SU-DHL-6 (cell line): ENCODE results near the gene MTFMT.
"Not testable (repeated sequence)": the region's sequence is repeated elsewhere in the genome, so short reads cannot be mapped to it uniquely, and the experiment has no call there.

Experiments used
- H2AFZ ChIP-seq: fragments of 200-600 bp; sonication (generic); 2 replicates; pipeline ENCODE4 v1.6.1; 2014; ENCODE audit warnings: low read depth, mild to moderate bottlenecking, moderate library complexity, mixed read lengths, antibody characterized with exemption, low read length; ENCODE audit not compliant: severe bottlenecking
- H3F3A ChIP-seq: fragments of 200-600 bp; shearing (Covaris generic); 2 replicates; pipeline ENCODE4 v1.6.0; 2016; ENCODE audit warnings: antibody characterized with exemption, mild to moderate bottlenecking; ENCODE audit not compliant: insufficient read depth
- H3K27ac ChIP-seq: fragments of 200-600 bp; sonication (generic); 2 replicates; pipeline ENCODE4 v1.5.1; 2016; ENCODE audit warnings: low read depth, mild to moderate bottlenecking, low read length, moderate library complexity, mixed read lengths
- H3K27me3 ChIP-seq: fragments of 200-600 bp; sonication (generic), shearing (Covaris generic); 2 replicates; pipeline ENCODE4 v1.6.0; 2014; ENCODE audit warnings: mild to moderate bottlenecking, low read length
- H3K36me3 ChIP-seq: fragments of 200-600 bp; sonication (generic); 2 replicates; pipeline ENCODE4 v1.6.1; 2014; ENCODE audit warnings: mild to moderate bottlenecking, low read length, mixed read lengths
- H3K4me2 ChIP-seq: fragments of 300-600, 200-600 bp; shearing (Covaris generic), sonication (generic); 2 replicates; pipeline ENCODE4 v1.6.0; 2014; ENCODE audit warnings: low read length, low read depth, mild to moderate bottlenecking; ENCODE audit not compliant: poor library complexity, severe bottlenecking
- H3K4me3 ChIP-seq: fragments of 200-600 bp; sonication (generic); 2 replicates; pipeline ENCODE4 v1.5.1; 2014; ENCODE audit warnings: antibody characterized with exemption, low read length, mild to moderate bottlenecking, mixed read lengths; ENCODE audit not compliant: insufficient read depth, poor library complexity, severe bottlenecking
- H3K79me2 ChIP-seq: fragments of 200-600 bp; sonication (generic); 2 replicates; pipeline ENCODE4 v1.6.1; 2014; ENCODE audit warnings: mild to moderate bottlenecking, low read length, moderate library complexity; ENCODE audit not compliant: insufficient read depth
- H3K9ac ChIP-seq: fragments of 200-600 bp; sonication (generic); 2 replicates; pipeline ENCODE4 v1.7.0; 2014; ENCODE audit warnings: mild to moderate bottlenecking, low read length
- H3K9me2 ChIP-seq: fragments of 200-600 bp; sonication (generic); replicated peaks from 2 replicates; pipeline ENCODE4 v1.6.1; 2014; ENCODE audit warnings: low read length; ENCODE audit not compliant: insufficient read depth
- H3K9me3 ChIP-seq: fragments of 200-600 bp; sonication (generic); 2 replicates; pipeline ENCODE4 v1.6.1; 2014; ENCODE audit warnings: low read length, mixed read lengths; ENCODE audit not compliant: insufficient read depth
- H4K20me1 ChIP-seq: fragments of 200-600 bp; sonication (generic); 2 replicates; pipeline ENCODE4 v1.6.1; 2014; ENCODE audit warnings: low read depth, mild to moderate bottlenecking, antibody characterized with exemption, low read length, moderate library complexity, mixed read lengths
- EZH2phosphoT487 ChIP-seq: fragments of 200-600 bp; sonication (generic), shearing (Covaris generic); conservative IDR thresholded peaks from 2 replicates; pipeline ENCODE4 v1.6.1; 2018; ENCODE audit warnings: mild to moderate bottlenecking, antibody characterized with exemption, low read length, moderate library complexity, mixed read lengths
- TF ChIP-seq, protein P1 (sequence below): fragments of 200-600 bp; sonication (generic); IDR thresholded peaks from one replicate; pipeline ENCODE4 v1.5.1; 2017; ENCODE audit warnings: antibody characterized with exemption, mild to moderate bottlenecking, low read length, moderate library complexity; ENCODE audit not compliant: insufficient read depth, poor library complexity, severe bottlenecking

MTFMT gene

DNA sequence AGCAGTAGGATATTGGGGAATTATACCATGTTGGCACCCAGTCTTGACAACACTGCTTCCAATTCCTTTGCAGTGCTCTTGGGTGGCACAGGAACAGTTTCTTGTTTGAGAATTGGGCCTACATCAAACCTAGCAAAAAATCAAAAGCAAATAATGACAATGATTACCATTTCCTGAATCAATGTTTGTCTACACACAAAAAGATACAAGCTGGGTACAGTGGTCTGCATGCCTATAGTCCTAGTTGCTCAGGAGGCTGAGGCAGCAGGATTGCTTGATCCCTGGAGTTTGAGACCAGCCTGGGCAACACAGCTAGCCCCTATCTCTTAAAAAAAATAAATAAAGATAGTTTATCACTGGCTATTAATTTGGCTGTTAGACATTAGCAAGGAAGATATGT lies 8.0 kb downstream of the MTFMT start:
- no peaks in the 10 kb centered on the region for H3K9me3 ChIP-seq
- H4K20me1 ChIP-seq = no peaks in the 10 kb centered on the region
- TF ChIP-seq, protein P1, sequence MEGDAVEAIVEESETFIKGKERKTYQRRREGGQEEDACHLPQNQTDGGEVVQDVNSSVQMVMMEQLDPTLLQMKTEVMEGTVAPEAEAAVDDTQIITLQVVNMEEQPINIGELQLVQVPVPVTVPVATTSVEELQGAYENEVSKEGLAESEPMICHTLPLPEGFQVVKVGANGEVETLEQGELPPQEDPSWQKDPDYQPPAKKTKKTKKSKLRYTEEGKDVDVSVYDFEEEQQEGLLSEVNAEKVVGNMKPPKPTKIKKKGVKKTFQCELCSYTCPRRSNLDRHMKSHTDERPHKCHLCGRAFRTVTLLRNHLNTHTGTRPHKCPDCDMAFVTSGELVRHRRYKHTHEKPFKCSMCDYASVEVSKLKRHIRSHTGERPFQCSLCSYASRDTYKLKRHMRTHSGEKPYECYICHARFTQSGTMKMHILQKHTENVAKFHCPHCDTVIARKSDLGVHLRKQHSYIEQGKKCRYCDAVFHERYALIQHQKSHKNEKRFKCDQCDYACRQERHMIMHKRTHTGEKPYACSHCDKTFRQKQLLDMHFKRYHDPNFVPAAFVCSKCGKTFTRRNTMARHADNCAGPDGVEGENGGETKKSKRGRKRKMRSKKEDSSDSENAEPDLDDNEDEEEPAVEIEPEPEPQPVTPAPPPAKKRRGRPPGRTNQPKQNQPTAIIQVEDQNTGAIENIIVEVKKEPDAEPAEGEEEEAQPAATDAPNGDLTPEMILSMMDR = no peak
- no peak for TF ChIP-seq EZH2phosphoT487
- H3K79me2 ChIP-seq = no peaks in the 10 kb centered on the region
- H3F3A ChIP-seq = no peaks in the 10 kb centered on the region
- no peak overlapping the region for H3K27ac ChIP-seq
- H3K4me2 ChIP-seq = no peak overlapping the region
- H3K9me2 ChIP-seq = no peaks in the 10 kb centered on the region
- H3K27me3 ChIP-seq = no peaks in the 10 kb centered on the region
- H3K9ac ChIP-seq = no peak overlapping the region
- no peak overlapping the region for H3K4me3 ChIP-seq
- no peak overlapping the region for H2AFZ ChIP-seq
- peaks cover 33% of the 10 kb centered on the region; the same call in 1 of the 2 replicates for H3K36me3 ChIP-seq

DNA sequence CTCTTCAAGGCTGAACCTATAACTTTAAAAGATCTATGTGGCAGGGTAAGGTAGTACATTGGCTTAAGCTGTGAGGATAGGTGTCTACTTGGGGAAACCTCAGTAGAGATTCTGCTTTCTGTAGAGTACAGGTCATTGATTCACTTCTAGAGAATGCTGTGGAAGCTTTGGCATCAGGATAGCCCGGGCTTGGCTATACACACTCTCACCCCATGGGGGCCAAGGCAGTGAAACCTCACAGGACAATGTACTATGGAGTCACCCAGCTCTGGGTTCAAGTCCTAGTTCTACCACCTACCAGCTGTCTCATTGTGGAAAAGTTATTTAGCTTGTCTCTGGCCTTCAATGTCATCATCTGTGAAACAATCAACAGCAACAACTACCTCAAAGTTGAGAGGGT lies 9.0 kb downstream of the MTFMT start:
- no peaks in the 10 kb centered on the region for H3K79me2 ChIP-seq
- TF ChIP-seq, protein P1 = no peak
- TF ChIP-seq EZH2phosphoT487 = no peak
- no peaks in the 10 kb centered on the region for H3K27me3 ChIP-seq
- peaks cover 42% of the 10 kb centered on the region; the same call in 1 of the 2 replicates for H3K36me3 ChIP-seq
- no peak overlapping the region for H3K9ac ChIP-seq
- H3F3A ChIP-seq = no peaks in the 10 kb centered on the region
- H2AFZ ChIP-seq = no peak overlapping the region
- no peak overlapping the region for H3K27ac ChIP-seq
- H3K9me3 ChIP-seq = no peaks in the 10 kb centered on the region
- no peaks in the 10 kb centered on the region for H3K9me2 ChIP-seq
- no peak overlapping the region for H3K4me2 ChIP-seq
- H4K20me1 ChIP-seq = no peaks in the 10 kb centered on the region
- no peak overlapping the region for H3K4me3 ChIP-seq

- H3K79me2 ChIP-seq, H3K9ac ChIP-seq, H4K20me1 ChIP-seq, H2AFZ ChIP-seq, H3K9me2 ChIP-seq, H3K27ac ChIP-seq, H3K27me3 ChIP-seq, H3K4me3 ChIP-seq, H3F3A ChIP-seq, H3K4me2 ChIP-seq, H3K9me3 ChIP-seq: not testable (repeated sequence)
- H3K36me3 ChIP-seq = peaks cover 17% of the 10 kb centered on the region
These were observed 18.2 kb downstream of the MTFMT start for GRCh38 chr15:65011198-65011597.

DNA sequence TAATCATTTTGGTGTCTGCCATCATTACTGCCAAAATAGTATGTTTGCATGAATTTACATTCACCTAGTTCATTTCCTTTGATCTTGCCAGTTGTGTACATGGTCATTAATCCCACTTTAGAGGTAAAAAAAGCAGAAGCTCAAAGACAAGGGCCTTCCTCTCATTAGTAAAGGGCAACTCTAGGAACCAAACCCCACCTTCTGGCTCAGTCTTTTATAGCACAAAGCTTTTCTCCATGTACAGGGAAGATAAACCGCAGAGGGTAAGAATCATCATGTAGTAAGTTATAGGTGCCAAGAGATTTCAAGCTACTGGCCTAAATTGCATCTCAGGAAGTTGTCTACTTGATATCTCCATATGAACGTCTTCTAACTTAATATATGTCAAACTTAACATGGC lies 20.5 kb downstream of the MTFMT start:
- Histone ChIP-seq H3K4me2 (no peak overlapping the region), H3K9me2 (no peaks in the 10 kb centered on the region), H3K9me3 (no peaks in the 10 kb centered on the region), H3K27me3 (no peaks in the 10 kb centered on the region), H2AFZ (no peak overlapping the region), H3K36me3 (peaks cover 9% of the 10 kb centered on the region), H3K27ac (no peak overlapping the region), H3F3A (no peaks in the 10 kb centered on the region; the same call in 1 of the 2 replicates), H4K20me1 (no peaks in the 10 kb centered on the region), H3K79me2 (no peaks in the 10 kb centered on the region), H3K9ac (no peak overlapping the region), H3K4me3 (no peak overlapping the region)
- TF ChIP-seq, protein P1 = no peak
- TF ChIP-seq EZH2phosphoT487 = no peak
